Right lobe of liver (tissue), 6 donors: ENCODE data around the gene CHD2. TPM values are rescaled to one million over a fixed set of nuclear protein-coding genes. Genes with fewer than 3 reads are reported as not detected.

Source experiments
- ATAC-seq, 4 donors: fragments of 200-7000 bp; cut with Tn5 transposase; one replicate each; pipeline ENCODE4 v1.9.1; 2020; ENCODE audit warnings: mild to moderate bottlenecking in 4 of 4, moderate library complexity in 4 of 4
- DNase-seq, 3 donors: peaks; one replicate each; pipeline ENCODE4 v3.0.0-alpha.2; 2020
- H3K27ac ChIP-seq, 3 donors: fragments of 200-600 bp; one replicate each; pipeline ENCODE4 v1.8.0; 2022
- H3K27me3 ChIP-seq, 2 donors: fragments of 200-600 bp; one replicate each; pipeline ENCODE4 v1.8.0; 2022
- H3K36me3 ChIP-seq, 4 donors: fragments of 200-600 bp; sonication (generic) in 1 of 4; one replicate each; pipeline versions ENCODE4 v1.5.1 to v1.8.0; 2017 to 2022; ENCODE audit warnings: control low read depth in 1 of 4
- H3K4me1 ChIP-seq, 4 donors: fragments of 200-600 bp; sonication (generic) in 1 of 4; one replicate each; pipeline versions ENCODE4 v1.5.1 to v1.8.0; 2017 to 2022; ENCODE audit warnings: control low read depth in 1 of 4
- H3K4me3 ChIP-seq, 3 donors: fragments of 200-600 bp; one replicate each; pipeline ENCODE4 v1.8.0; 2022
- H3K9me3 ChIP-seq, 4 donors: fragments of 200-600 bp; sonication (generic) in 1 of 4; one replicate each; pipeline versions ENCODE4 v1.5.1 to v1.8.0; 2017 to 2022; ENCODE audit warnings: control low read depth in 1 of 4
- POLR2A ChIP-seq: fragments of 450-650 bp; IDR thresholded peaks from one replicate; pipeline ENCODE4 v1.6.1; 2017; ENCODE audit warnings: antibody characterized with exemption, mild to moderate bottlenecking
- WGBS: methylation state at CpG from one replicate; pipeline ENCODE4 v1.1.6; 2018; ENCODE audit warnings: low coverage, low lambda C conversion rate; ENCODE audit not compliant: insufficient coverage; ENCODE audit errors: missing lambda C conversion rate; 5-methylcytosine and 5-hydroxymethylcytosine counted together
- intact Hi-C, 2 donors: fragments of 100-400 bp; cut with DNase I; formaldehyde crosslinking; loops; one replicate each; pipeline versions ENCODE4 v1.11.2 to v1.14.1; 2022
- long read RNA-seq: library from polyadenylated mRNA; unstranded; transcript quantifications from one replicate; pipeline ENCODE4 v2.0.0, GENCODE V29; 2019
- total RNA-seq, 6 experiments: library from RNA; depleted of rRNA in 2 of 6; stranded (reverse); fragments of >200 nt in 2 of 6; fragmentation: NEBNext Ultra II Directional in 3 of 6; extraction: Animal tissue kit (Norgen Biotek cat#: 25700) in 3 of 6; gene quantifications; one replicate each; pipeline versions ENCODE4 v1.1.0 to v1.2.4, GENCODE V29; 2016 to 2023
- TF ChIP-seq, protein P1 (sequence below), 4 donors: fragments of 200-600 bp in 3 of 4; fragments of 450-650 bp in 1 of 4; IDR thresholded peaks; one replicate each; pipeline versions ENCODE4 v1.5.1 to v1.8.0; 2016 to 2022; ENCODE audit warnings: antibody characterized with exemption in 4 of 4, mild to moderate bottlenecking in 2 of 4
- donor health status: DM: no; HTN: yes; CAD: no.
- donor health status: DM: no; HTN: no; CAD: no.
- donor health status: DM: no; HTN: no; CAD: no.
- donor health status: DM: no; HTN: yes; CAD: no.
- donor health status: DM: no; HTN: yes; CAD: no.

CHD2 gene
- 10 to 100 TPM; 41.4 to 65.0 (median 56.6) TPM for total RNA-seq
- long read RNA-seq, partial matches to known transcripts = 2 of 3 reads
- long read RNA-seq, other reads (novel, unspliced or antisense) = 1 of 3 reads

DNA sequence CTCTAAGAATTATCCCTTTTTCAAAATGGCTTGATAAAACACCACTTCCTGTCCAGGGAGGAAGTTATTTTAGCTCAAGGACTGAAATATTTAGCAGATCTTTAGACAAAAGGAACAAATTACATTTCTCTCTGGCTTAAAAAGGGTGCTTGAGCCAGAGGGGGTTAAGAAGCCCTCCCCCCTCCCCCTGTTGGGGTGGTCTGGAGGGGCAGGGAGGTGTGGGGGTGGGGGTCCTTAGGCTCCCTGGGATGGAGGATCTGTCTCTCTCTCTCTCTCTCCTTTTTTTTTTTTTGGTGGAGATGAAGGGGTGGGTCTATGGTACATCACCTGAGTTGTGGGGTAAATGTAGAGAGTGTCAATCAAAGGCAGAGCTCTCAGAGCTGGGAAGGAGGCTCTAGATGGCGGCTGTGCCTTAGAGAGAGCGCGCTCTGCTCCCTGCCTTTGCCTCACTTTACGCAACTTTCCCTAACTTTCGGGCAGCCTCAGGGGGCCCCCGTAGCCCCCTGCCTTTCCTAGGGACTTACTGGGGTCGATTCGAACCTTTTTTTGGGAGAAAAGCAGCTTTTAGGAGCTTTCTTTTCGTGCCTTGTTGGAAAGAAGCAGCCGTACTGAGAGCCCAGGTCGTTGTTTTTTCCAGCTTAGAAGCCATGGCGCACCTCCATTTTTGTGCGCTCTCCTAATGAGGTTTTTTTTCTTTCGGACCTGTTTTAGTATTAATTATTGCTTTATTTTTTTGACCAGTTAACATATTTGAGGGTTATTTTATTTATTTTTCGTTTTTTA lies at the start of gene CHD2:
TSS of gene CHD2 (plus strand) at position 377 of the 783 bp plus-strand sequence. CDS start 914 bp downstream, outside the sequence.
- WGBS = 0% methylated on average over 13 of the region's 15 CpGs
- DNase-seq (peak; percentile 74 to 83 (median 79)), ATAC-seq (peak; percentile 66 to 76 (median 69))
- H3K4me1 ChIP-seq = peaks cover 0 to 31% (median 0%) of the 10 kb centered on the region in 4 donors
- peak within 1 kb of the TSS; percentile 52 to 64 (median 63) for H3K4me3 ChIP-seq
- H3K9me3 ChIP-seq = no peaks in the 10 kb centered on the region
- peak; percentile 95 for TF ChIP-seq POLR2A
- TF ChIP-seq, protein P1, sequence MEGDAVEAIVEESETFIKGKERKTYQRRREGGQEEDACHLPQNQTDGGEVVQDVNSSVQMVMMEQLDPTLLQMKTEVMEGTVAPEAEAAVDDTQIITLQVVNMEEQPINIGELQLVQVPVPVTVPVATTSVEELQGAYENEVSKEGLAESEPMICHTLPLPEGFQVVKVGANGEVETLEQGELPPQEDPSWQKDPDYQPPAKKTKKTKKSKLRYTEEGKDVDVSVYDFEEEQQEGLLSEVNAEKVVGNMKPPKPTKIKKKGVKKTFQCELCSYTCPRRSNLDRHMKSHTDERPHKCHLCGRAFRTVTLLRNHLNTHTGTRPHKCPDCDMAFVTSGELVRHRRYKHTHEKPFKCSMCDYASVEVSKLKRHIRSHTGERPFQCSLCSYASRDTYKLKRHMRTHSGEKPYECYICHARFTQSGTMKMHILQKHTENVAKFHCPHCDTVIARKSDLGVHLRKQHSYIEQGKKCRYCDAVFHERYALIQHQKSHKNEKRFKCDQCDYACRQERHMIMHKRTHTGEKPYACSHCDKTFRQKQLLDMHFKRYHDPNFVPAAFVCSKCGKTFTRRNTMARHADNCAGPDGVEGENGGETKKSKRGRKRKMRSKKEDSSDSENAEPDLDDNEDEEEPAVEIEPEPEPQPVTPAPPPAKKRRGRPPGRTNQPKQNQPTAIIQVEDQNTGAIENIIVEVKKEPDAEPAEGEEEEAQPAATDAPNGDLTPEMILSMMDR (IDR thresholded peaks at IDR 0.05) = no peak
- intact Hi-C loops = loop anchor here in 1 of 2 donors (5.0 kb wide), 1 partner anchor 93 kb away; no protein-coding TSS in a partner anchor
- H3K27me3 ChIP-seq = no peaks in the 10 kb centered on the region
- peaks cover 0 to 12% (median 9%) of the 10 kb centered on the region in 4 donors for H3K36me3 ChIP-seq
- peak within 1 kb of the TSS; percentile 98 to 99 (median 99) for H3K27ac ChIP-seq

DNA sequence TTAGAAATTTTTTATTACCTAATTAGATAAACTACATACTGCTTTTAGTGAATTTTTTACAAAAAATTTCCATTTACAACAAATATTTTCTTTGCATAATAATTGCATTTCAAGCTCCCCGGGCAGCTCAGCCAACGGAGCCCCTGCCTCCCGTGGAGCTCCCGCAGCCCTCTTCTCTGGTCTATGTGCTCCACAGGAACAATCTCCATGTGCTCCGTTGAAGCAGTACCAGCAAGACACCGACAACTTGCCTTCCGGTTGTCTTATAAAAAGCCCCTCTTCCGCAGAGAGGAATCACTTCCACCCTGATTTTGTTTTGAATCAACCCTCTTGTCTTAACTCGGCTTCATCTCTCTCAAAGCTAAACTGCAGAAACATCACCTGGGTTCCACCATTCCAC lies 46.9 kb upstream of the CHD2 start:
- no peak for TF ChIP-seq POLR2A
- TF ChIP-seq, protein P1 (IDR thresholded peaks at IDR 0.05) = no peak
- H3K9me3 ChIP-seq = no peaks in the 10 kb centered on the region
- H3K27me3 ChIP-seq = no peaks in the 10 kb centered on the region
- intact Hi-C loops = no loop called here
- no peak overlapping the region for H3K27ac ChIP-seq
- DNase-seq (no peak), ATAC-seq (no peak)
- no peak overlapping the region for H3K4me3 ChIP-seq
- 64% methylated on average over 9 of the region's 9 CpGs for WGBS
- H3K4me1 ChIP-seq = no peaks in the 10 kb centered on the region
- no peaks in the 10 kb centered on the region for H3K36me3 ChIP-seq

DNA sequence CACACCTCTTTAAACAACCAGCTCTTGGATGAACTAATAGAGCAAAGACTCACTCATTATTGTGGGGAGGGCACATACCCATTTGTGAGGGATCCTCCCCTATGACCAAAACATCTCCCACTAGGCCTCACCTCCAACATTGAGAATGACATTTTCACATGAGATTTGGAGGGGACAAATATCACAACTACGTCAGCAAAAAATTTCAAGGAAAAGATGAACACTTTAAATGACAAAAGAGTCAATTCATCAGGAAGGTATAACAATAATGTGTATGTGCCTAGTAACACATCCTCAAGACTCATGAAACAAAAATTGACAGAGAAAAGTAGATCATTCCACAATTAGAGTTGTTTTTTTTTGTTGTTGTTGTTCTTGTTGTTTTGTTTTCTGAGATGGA lies 38.4 kb upstream of the CHD2 start:
- H3K4me1 ChIP-seq = no peaks in the 10 kb centered on the region
- H3K9me3 ChIP-seq = no peaks in the 10 kb centered on the region
- intact Hi-C loops = no loop called here
- no peak for TF ChIP-seq POLR2A
- TF ChIP-seq, protein P1 (IDR thresholded peaks at IDR 0.05) = no peak
- 92% methylated on average over 1 of the region's 1 CpG for WGBS
- DNase-seq (no peak), ATAC-seq (no peak)
- H3K4me3 ChIP-seq = no peak overlapping the region
- H3K36me3 ChIP-seq = no peaks in the 10 kb centered on the region
- H3K27me3 ChIP-seq = no peaks in the 10 kb centered on the region
- no peak overlapping the region for H3K27ac ChIP-seq

DNA sequence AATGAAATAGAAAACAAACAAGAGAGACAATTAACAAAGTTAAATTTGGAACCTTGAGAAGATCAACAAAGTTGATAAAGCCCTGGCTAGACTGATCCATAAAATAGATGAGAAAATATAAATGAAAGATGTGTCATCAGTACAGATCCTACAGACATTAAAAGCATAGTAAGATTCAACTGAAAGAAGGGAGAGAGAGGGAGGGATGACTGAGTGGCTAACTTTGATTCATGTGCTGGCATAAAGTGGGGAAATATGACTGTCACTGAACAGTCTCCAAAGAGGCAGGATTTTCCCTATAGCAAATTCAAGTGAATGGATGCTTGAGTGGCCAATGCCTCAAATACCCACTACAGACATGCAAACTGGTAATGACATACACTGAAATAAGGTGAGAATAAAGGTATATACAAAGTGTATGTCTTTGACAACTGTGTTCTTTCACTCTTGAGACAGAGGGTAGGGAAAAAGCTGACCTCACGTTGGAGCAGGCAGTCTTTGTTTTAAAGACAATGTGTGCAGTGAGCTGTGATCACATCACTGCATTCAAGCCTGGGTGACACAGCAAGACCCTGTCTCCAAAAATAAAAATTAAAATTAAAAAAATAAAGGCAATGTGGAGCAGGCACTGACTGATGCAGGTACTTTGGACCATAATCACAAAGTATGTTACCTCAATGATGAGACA lies 35.9 kb upstream of the CHD2 start:
- TF ChIP-seq POLR2A = no peak
- TF ChIP-seq, protein P1 (IDR thresholded peaks at IDR 0.05) = no peak
- WGBS = 83% methylated on average over 1 of the region's 1 CpG
- H3K9me3 ChIP-seq = no peaks in the 10 kb centered on the region

More for the DNA sequence above, 35.9 kb upstream of the CHD2 start:
- ATAC-seq (no peak), DNase-seq (no peak)
- intact Hi-C loops = no loop called here
- Histone ChIP-seq H3K4me1 (no peaks in the 10 kb centered on the region), H3K27ac (no peak overlapping the region), H3K36me3 (no peaks in the 10 kb centered on the region), H3K27me3 (no peaks in the 10 kb centered on the region), H3K4me3 (no peak overlapping the region)
